K562 (cell line): ENCODE data around the gene ZBTB25. TPM values are rescaled to one million over a fixed set of nuclear protein-coding genes. Genes with fewer than 3 reads are reported as not detected.

Experiments
- ATAC-seq: fragments of 200-7000 bp; cut with Tn5 transposase; 3 replicates; pipeline ENCODE4 v1.9.1; 2020; ENCODE audit warnings: moderate library complexity
- BruUV-seq: library from RNA; stranded (reverse); fragments of 400-500 nt; replicated peaks from 2 replicates; lab custom pipeline; 2021; lab: Mats Ljungman, UMichigan
- CTCF ChIA-PET: fragments of 300-600 bp; formaldehyde crosslinking; extraction: SDS; loops from one replicate; lab custom pipeline; 2021; ENCODE audit warnings: low intra/inter-chr PET ratio; lab: Yijun Ruan, JAX
- POLR2A ChIA-PET: fragments of 300-600, 350-650 bp; sonication (Branson Sonifier 250); formaldehyde crosslinking; extraction: SDS; loops from one replicate; lab custom pipeline; 2021; ENCODE audit warnings: antibody characterized with exemption, inconsistent platforms; lab: Yijun Ruan, JAX
- DNase-seq, 4 experiments: peaks; one replicate each; pipeline versions ENCODE4 v3.0.0 to v3.0.0-alpha.2; 2011 to 2018; ENCODE audit warnings: low spot score in 3 of 4, mixed read lengths in 3 of 4; ENCODE audit errors: extremely low read depth in 1 of 4
- FAIRE-seq: peaks from 2 replicates; lab custom pipeline; 2011; peaks lifted over from hg19 to GRCh38; lab: Jason Lieb, UNC
- H2AFZ ChIP-seq: 2 replicates; pipeline ENCODE4 v1.6.0; 2011; ENCODE audit warnings: low read depth, low read length, control low read depth, inconsistent platforms
- H3K27ac ChIP-seq: fragments of 200-600 bp; 3 replicates; pipeline ENCODE4 v1.8.0; 2011; ENCODE audit warnings: low read depth, mild to moderate bottlenecking, control low read depth, inconsistent platforms, low read length, moderate library complexity, mixed read lengths; ENCODE audit errors: extremely low read depth
- H3K27me3 ChIP-seq, 2 experiments: fragments of 300-600 bp in 1 of 2; 2 replicates in 1 of 2; 3 replicates in 1 of 2; pipeline versions ENCODE4 v1.6.0 to v1.8.0; 2011; ENCODE audit warnings: inconsistent platforms in 2 of 2, low read length in 2 of 2, mild to moderate bottlenecking in 1 of 2, mixed read lengths in 1 of 2, moderate library complexity in 1 of 2; ENCODE audit not compliant: control insufficient read depth in 2 of 2, insufficient read depth in 2 of 2
- H3K36me3 ChIP-seq: fragments of 300-600 bp; 3 replicates; pipeline ENCODE4 v1.8.0; 2011; ENCODE audit warnings: mild to moderate bottlenecking, low read length, inconsistent platforms; ENCODE audit not compliant: control insufficient read depth, insufficient read depth
- H3K4me1 ChIP-seq, 2 experiments: fragments of 200-600 bp in 1 of 2; replicated peaks in 1 of 2; 2 replicates in 1 of 2; 3 replicates in 1 of 2; pipeline versions ENCODE4 v1.5.1 to v1.8.0; 2011; ENCODE audit warnings: inconsistent platforms in 2 of 2, low read length in 2 of 2, mild to moderate bottlenecking in 1 of 2, mixed read lengths in 1 of 2, moderate library complexity in 1 of 2; ENCODE audit not compliant: control insufficient read depth in 2 of 2, insufficient read depth in 2 of 2
- H3K4me2 ChIP-seq: 2 replicates; pipeline ENCODE4 v1.6.1; 2011; ENCODE audit warnings: low read length, control low read depth, inconsistent platforms, mixed read lengths; ENCODE audit not compliant: insufficient read depth
- H3K4me3 ChIP-seq: fragments of 200-600 bp; sonication (generic), shearing (Covaris generic); 2 replicates; pipeline ENCODE4 v1.5.1; 2016; ENCODE audit warnings: control low read depth, inconsistent platforms
- H3K79me2 ChIP-seq: fragments of 200-600 bp; 3 replicates; pipeline ENCODE4 v1.8.0; 2011; ENCODE audit warnings: low read length, inconsistent platforms; ENCODE audit not compliant: control insufficient read depth, insufficient read depth
- H3K9ac ChIP-seq, 2 experiments: 2 replicates each; pipeline versions ENCODE4 v1.6.0 to v1.6.1; 2011; ENCODE audit warnings: low read depth in 2 of 2, low read length in 2 of 2, control low read depth in 1 of 2, inconsistent platforms in 1 of 2, mild to moderate bottlenecking in 1 of 2, mixed read lengths in 1 of 2; ENCODE audit not compliant: insufficient read depth in 1 of 2
- H3K9me1 ChIP-seq: one replicate; pipeline ENCODE4 v1.6.0; 2011; ENCODE audit warnings: inconsistent platforms, mild to moderate bottlenecking, low read length, moderate library complexity; ENCODE audit not compliant: control insufficient read depth, insufficient read depth
- H3K9me3 ChIP-seq: replicated peaks from 2 replicates; pipeline ENCODE4 v1.5.1; 2011; ENCODE audit warnings: low read depth, low read length, inconsistent platforms; ENCODE audit not compliant: control insufficient read depth, insufficient read depth
- H4K20me1 ChIP-seq: replicated peaks from 2 replicates; pipeline ENCODE4 v1.6.1; 2011; ENCODE audit warnings: low read length, inconsistent platforms, mixed read lengths; ENCODE audit not compliant: control insufficient read depth, insufficient read depth
- ELF1 ChIP-seq: fragments of 200-800 bp; sonication (Bioruptor generic); IDR thresholded peaks from 2 replicates; pipeline ENCODE4 v1.6.1; 2016; ENCODE audit warnings: missing genetic modification characterization, missing compliant biosample characterization
- KAT2B ChIP-seq: IDR thresholded peaks from one replicate; pipeline ENCODE4 v1.6.1; 2012; ENCODE audit warnings: low read depth, mild to moderate bottlenecking, control low read depth, inconsistent platforms, low read length, moderate library complexity
- KLF6 ChIP-seq: fragments of 250-450 bp; sonication (Bioruptor Pico); IDR thresholded peaks from 2 replicates; pipeline ENCODE4 v1.4.0; 2020; ENCODE audit warnings: mild to moderate bottlenecking, moderate library complexity, borderline replicate concordance
- MCM7 ChIP-seq, 2 experiments: fragments of 450-650 bp; IDR thresholded peaks; 2 replicates each; pipeline ENCODE4 v1.6.1; 2016 to 2018
- NFYB ChIP-seq: IDR thresholded peaks from 2 replicates; pipeline ENCODE4 v1.6.1; 2011; ENCODE audit warnings: mild to moderate bottlenecking, moderate library complexity; ENCODE audit not compliant: insufficient read length; ENCODE audit errors: extremely low read depth
- ZNF384 ChIP-seq: IDR thresholded peaks from 2 replicates; pipeline ENCODE4 v1.6.1; 2012; ENCODE audit warnings: low read depth, low read length, improper control_type of control experiment
- ZNF717 ChIP-seq: fragments of 250-450 bp; sonication (Bioruptor Pico); IDR thresholded peaks from 2 replicates; pipeline ENCODE4 v1.5.0; 2021
- WGBS: fragments of 100-300 bp; shearing (Covaris generic); methylation state at CpG from one replicate; pipeline ENCODE4 v1.1.6; 2016; ENCODE audit warnings: low coverage, mixed read lengths; ENCODE audit not compliant: insufficient coverage; ENCODE audit errors: missing lambda C conversion rate; 5-methylcytosine and 5-hydroxymethylcytosine counted together
- in situ Hi-C: fragments of 300-500 bp; cut with MboI; formaldehyde crosslinking; loops from 4 replicates; pipeline ENCODE4 v1.15.0; 2018; ENCODE audit warnings: inconsistent platforms, mixed read lengths
- intact Hi-C: fragments of 100-400 bp; cut with micrococcal nuclease; formaldehyde crosslinking; loops from 2 replicates; pipeline ENCODE4 v1.14.2; 2022
- polyA plus RNA-seq, 8 experiments: library from polyadenylated mRNA; depleted of rRNA in 4 of 8; stranded (reverse) in 5 of 8; unstranded in 3 of 8; fragments of >200 nt; fragmentation: Nextera tagmentation in 2 of 8; fragmentation: Illumina TruSeq in 1 of 8; extraction: Ambion mirVana in 2 of 8; extraction: Trizol in 1 of 8; gene quantifications; 2 replicates each; pipeline versions ENCODE4 v1.2.1 to v1.2.3, GENCODE V29; 2011 to 2014; ENCODE audit warnings: inconsistent platforms in 1 of 8, missing spikeins in 1 of 8
- total RNA-seq, 7 experiments: library from RNA; depleted of rRNA in 6 of 7; stranded (reverse); fragments of >200 nt in 6 of 7; fragmentation: Illumina TruSeq in 2 of 7; extraction: Trizol in 2 of 7; gene quantifications; 2 replicates each; pipeline versions ENCODE4 v1.2.1 to v1.2.3, GENCODE V29; 2011 to 2021; ENCODE audit warnings: low replicate concordance in 1 of 7
- TF ChIP-seq, protein P1 (sequence below): fragments of 450-650 bp; IDR thresholded peaks from 2 replicates; pipeline ENCODE4 v1.6.1; 2016; ENCODE audit warnings: mild to moderate bottlenecking, moderate library complexity

ZBTB25 gene
- total and polyA plus RNA-seq, 9 of the 15 experiments (the other 6 are each of a cell fraction or from before 2014, with no cell fraction given), result 0.61 to 3.9 (median 2.3) TPM

DNA sequence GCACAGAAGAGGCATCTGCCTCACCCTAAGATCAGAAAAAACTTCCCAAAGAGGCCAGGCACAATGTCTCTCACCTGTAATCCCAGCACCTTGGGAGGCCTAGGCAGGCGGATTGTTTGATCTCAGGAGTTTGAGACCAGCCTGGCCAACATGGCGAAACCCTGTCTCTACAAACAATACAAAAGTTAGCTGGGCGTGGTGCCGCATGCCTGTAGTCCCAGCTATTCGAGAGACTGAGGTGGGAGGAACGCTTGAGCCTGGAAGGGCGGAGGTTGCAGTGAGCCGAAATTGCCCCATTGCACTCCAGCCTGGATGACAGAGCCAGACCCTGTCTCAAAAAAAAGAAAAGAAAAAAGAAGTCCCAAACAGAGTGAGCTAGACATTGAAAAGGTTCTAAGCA, 5.4 kb upstream of the ZBTB25 start:
- BruUV-seq, result no TSS peak
- no peaks in the 10 kb centered on the region for H3K36me3 ChIP-seq
- FAIRE-seq, result peak; percentile 62
- peak in 1 of 4 experiments; percentile 64 for DNase-seq
- peak overlapping the region; percentile 66 for H3K4me2 ChIP-seq
- H3K27ac ChIP-seq, result peak overlapping the region; percentile 19; the same call in 1 of the 3 replicates
- no peak overlapping the region for H3K4me3 ChIP-seq
- H3K79me2 ChIP-seq, result peaks cover 56% of the 10 kb centered on the region
- H3K9ac ChIP-seq, result peak overlapping the region; percentile 35 to 65; a peak in 2 of 4 replicates
- ATAC-seq, result peak; percentile 15
- H2AFZ ChIP-seq, result peak overlapping the region; percentile 54; the same call in 1 of the 2 replicates
- H3K9me1 ChIP-seq, result no peaks in the 10 kb centered on the region
- in situ Hi-C loops, result no loop called here
- POLR2A ChIA-PET, result no interaction called here
- TF ChIP-seq, protein P1, sequence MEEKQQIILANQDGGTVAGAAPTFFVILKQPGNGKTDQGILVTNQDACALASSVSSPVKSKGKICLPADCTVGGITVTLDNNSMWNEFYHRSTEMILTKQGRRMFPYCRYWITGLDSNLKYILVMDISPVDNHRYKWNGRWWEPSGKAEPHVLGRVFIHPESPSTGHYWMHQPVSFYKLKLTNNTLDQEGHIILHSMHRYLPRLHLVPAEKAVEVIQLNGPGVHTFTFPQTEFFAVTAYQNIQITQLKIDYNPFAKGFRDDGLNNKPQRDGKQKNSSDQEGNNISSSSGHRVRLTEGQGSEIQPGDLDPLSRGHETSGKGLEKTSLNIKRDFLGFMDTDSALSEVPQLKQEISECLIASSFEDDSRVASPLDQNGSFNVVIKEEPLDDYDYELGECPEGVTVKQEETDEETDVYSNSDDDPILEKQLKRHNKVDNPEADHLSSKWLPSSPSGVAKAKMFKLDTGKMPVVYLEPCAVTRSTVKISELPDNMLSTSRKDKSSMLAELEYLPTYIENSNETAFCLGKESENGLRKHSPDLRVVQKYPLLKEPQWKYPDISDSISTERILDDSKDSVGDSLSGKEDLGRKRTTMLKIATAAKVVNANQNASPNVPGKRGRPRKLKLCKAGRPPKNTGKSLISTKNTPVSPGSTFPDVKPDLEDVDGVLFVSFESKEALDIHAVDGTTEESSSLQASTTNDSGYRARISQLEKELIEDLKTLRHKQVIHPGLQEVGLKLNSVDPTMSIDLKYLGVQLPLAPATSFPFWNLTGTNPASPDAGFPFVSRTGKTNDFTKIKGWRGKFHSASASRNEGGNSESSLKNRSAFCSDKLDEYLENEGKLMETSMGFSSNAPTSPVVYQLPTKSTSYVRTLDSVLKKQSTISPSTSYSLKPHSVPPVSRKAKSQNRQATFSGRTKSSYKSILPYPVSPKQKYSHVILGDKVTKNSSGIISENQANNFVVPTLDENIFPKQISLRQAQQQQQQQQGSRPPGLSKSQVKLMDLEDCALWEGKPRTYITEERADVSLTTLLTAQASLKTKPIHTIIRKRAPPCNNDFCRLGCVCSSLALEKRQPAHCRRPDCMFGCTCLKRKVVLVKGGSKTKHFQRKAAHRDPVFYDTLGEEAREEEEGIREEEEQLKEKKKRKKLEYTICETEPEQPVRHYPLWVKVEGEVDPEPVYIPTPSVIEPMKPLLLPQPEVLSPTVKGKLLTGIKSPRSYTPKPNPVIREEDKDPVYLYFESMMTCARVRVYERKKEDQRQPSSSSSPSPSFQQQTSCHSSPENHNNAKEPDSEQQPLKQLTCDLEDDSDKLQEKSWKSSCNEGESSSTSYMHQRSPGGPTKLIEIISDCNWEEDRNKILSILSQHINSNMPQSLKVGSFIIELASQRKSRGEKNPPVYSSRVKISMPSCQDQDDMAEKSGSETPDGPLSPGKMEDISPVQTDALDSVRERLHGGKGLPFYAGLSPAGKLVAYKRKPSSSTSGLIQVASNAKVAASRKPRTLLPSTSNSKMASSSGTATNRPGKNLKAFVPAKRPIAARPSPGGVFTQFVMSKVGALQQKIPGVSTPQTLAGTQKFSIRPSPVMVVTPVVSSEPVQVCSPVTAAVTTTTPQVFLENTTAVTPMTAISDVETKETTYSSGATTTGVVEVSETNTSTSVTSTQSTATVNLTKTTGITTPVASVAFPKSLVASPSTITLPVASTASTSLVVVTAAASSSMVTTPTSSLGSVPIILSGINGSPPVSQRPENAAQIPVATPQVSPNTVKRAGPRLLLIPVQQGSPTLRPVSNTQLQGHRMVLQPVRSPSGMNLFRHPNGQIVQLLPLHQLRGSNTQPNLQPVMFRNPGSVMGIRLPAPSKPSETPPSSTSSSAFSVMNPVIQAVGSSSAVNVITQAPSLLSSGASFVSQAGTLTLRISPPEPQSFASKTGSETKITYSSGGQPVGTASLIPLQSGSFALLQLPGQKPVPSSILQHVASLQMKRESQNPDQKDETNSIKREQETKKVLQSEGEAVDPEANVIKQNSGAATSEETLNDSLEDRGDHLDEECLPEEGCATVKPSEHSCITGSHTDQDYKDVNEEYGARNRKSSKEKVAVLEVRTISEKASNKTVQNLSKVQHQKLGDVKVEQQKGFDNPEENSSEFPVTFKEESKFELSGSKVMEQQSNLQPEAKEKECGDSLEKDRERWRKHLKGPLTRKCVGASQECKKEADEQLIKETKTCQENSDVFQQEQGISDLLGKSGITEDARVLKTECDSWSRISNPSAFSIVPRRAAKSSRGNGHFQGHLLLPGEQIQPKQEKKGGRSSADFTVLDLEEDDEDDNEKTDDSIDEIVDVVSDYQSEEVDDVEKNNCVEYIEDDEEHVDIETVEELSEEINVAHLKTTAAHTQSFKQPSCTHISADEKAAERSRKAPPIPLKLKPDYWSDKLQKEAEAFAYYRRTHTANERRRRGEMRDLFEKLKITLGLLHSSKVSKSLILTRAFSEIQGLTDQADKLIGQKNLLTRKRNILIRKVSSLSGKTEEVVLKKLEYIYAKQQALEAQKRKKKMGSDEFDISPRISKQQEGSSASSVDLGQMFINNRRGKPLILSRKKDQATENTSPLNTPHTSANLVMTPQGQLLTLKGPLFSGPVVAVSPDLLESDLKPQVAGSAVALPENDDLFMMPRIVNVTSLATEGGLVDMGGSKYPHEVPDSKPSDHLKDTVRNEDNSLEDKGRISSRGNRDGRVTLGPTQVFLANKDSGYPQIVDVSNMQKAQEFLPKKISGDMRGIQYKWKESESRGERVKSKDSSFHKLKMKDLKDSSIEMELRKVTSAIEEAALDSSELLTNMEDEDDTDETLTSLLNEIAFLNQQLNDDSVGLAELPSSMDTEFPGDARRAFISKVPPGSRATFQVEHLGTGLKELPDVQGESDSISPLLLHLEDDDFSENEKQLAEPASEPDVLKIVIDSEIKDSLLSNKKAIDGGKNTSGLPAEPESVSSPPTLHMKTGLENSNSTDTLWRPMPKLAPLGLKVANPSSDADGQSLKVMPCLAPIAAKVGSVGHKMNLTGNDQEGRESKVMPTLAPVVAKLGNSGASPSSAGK, result peak; percentile 44; the same call in 1 of the 2 replicates
- TF ChIP-seq ZNF717 (CRISPR knock-in tag), result no peak
- no peak for TF ChIP-seq NFYB
- TF ChIP-seq KAT2B, result no peak
- no peak for TF ChIP-seq KLF6 (CRISPR knock-in tag)
- no peak for TF ChIP-seq ELF1 (tag)
- TF ChIP-seq MCM7 (IDR thresholded peaks at IDR 0.05), result no peak
- TF ChIP-seq ZNF384, result no peak
- no peaks in the 10 kb centered on the region for H3K27me3 ChIP-seq
- H4K20me1 ChIP-seq, result no peaks in the 10 kb centered on the region
- intact Hi-C loops, result loop anchor here (5.0 kb wide), 1 partner anchor 42 kb away; the partner anchor contains the start of gene AKAP5
- CTCF ChIA-PET, result interaction anchor here (1.1 kb wide), 1 partner anchor 166 kb away, joined by 3 read pairs; no protein-coding TSS in a partner anchor
- peaks cover 10 to 33% of the 10 kb centered on the region in 2 experiments; a peak in 4 of 5 replicates for H3K4me1 ChIP-seq
- WGBS, result 15% methylated on average over 8 of the region's 8 CpGs
- H3K9me3 ChIP-seq, result no peaks in the 10 kb centered on the region
